ENCODE data around the gene PSMC1.

GRCh38 chr14:90274019-90274418 lies 17.7 kb downstream of the PSMC1 start:
- no peak for TF ChIP-seq CTCF (IDR thresholded peaks at IDR 0.05)
- TF ChIP-seq POLR2A (IDR thresholded peaks at IDR 0.05), result no peak
